GM21528 (cell line): ENCODE data around the gene ZNRF2.
"Not testable (repeated sequence)": the region's sequence is repeated elsewhere in the genome, so short reads cannot be mapped to it uniquely, and the experiment has no call there.

Experiments
- ATAC-seq: cut with Tn5 transposase; IDR thresholded peaks from one replicate; pipeline ENCODE4 v1.9.1; 2021; ENCODE audit warnings: mild to moderate bottlenecking, moderate library complexity; ENCODE audit not compliant: unreplicated experiment, low FRiP score

The ZNRF2 gene

GRCh38 chr7:30285536-30286284 is 1.3 kb downstream of the ZNRF2 start:
- ATAC-seq, result peak; percentile 11

GRCh38 chr7:30286749-30287148 is 2.4 kb downstream of the ZNRF2 start:
- ATAC-seq, result no peak

GRCh38 chr7:30287625-30288024 is 3.2 kb downstream of the ZNRF2 start:
- not testable (repeated sequence) for ATAC-seq

- not testable (repeated sequence) for ATAC-seq
These were observed 5.2 kb downstream of the ZNRF2 start for GRCh38 chr7:30289634-30290033.

GRCh38 chr7:30290317-30290716 is 5.9 kb downstream of the ZNRF2 start:
- ATAC-seq, result not testable (repeated sequence)

- not testable (repeated sequence) for ATAC-seq
These were observed 8.1 kb downstream of the ZNRF2 start for GRCh38 chr7:30292416-30293038.

GRCh38 chr7:30296304-30296703 is 11.9 kb downstream of the ZNRF2 start:
- ATAC-seq, result not testable (repeated sequence)

GRCh38 chr7:30297499-30297898 is 13.1 kb downstream of the ZNRF2 start:
- not testable (repeated sequence) for ATAC-seq

- not testable (repeated sequence) for ATAC-seq
These were observed 14.0 kb downstream of the ZNRF2 start for GRCh38 chr7:30298409-30298808.

GRCh38 chr7:30301751-30302150 is 17.4 kb downstream of the ZNRF2 start:
- ATAC-seq, result no peak

- no peak for ATAC-seq
These were observed 18.4 kb downstream of the ZNRF2 start for GRCh38 chr7:30302656-30303311.

- peak; percentile 59 for ATAC-seq
These were observed 19.1 kb downstream of the ZNRF2 start for GRCh38 chr7:30303312-30304039.

GRCh38 chr7:30304177-30304884 is 19.9 kb downstream of the ZNRF2 start:
- no peak for ATAC-seq

GRCh38 chr7:30306976-30307375 is 22.6 kb downstream of the ZNRF2 start:
- ATAC-seq, result no peak

GRCh38 chr7:30308389-30308788 is 24.0 kb downstream of the ZNRF2 start:
- ATAC-seq, result no peak

- no peak for ATAC-seq
These were observed 24.9 kb downstream of the ZNRF2 start for GRCh38 chr7:30309302-30309701.

GRCh38 chr7:30309842-30310435 is 25.5 kb downstream of the ZNRF2 start:
- no peak for ATAC-seq

GRCh38 chr7:30310674-30311362 is 26.4 kb downstream of the ZNRF2 start:
- no peak for ATAC-seq

GRCh38 chr7:30312178-30312577 is 27.8 kb downstream of the ZNRF2 start:
- ATAC-seq, result no peak
